Measurements from ENCODE around the gene SUMO2.

DNA sequence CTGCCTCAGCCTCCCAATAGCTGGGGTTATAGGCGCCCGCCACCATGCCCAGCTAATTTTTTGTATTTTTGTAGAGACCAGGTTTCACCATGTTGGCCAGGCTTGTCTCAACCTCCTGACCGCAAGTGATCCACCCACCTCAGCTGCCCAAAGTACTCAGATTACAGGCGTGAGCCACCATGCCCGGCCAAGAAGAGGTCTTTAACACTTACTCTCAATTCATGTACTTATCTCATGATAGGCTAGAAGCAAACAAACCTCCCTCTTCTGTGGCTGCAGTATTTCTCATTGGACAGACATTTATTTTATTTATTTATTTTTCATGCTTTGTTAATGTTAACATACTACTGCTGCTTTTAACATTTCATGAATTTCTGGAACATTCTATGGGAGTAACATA lies 44.2 kb downstream of the SUMO2 start:
- TF ChIP-seq, protein P1, sequence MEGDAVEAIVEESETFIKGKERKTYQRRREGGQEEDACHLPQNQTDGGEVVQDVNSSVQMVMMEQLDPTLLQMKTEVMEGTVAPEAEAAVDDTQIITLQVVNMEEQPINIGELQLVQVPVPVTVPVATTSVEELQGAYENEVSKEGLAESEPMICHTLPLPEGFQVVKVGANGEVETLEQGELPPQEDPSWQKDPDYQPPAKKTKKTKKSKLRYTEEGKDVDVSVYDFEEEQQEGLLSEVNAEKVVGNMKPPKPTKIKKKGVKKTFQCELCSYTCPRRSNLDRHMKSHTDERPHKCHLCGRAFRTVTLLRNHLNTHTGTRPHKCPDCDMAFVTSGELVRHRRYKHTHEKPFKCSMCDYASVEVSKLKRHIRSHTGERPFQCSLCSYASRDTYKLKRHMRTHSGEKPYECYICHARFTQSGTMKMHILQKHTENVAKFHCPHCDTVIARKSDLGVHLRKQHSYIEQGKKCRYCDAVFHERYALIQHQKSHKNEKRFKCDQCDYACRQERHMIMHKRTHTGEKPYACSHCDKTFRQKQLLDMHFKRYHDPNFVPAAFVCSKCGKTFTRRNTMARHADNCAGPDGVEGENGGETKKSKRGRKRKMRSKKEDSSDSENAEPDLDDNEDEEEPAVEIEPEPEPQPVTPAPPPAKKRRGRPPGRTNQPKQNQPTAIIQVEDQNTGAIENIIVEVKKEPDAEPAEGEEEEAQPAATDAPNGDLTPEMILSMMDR (IDR thresholded peaks at IDR 0.05): no peak
- TF ChIP-seq, protein P2, sequence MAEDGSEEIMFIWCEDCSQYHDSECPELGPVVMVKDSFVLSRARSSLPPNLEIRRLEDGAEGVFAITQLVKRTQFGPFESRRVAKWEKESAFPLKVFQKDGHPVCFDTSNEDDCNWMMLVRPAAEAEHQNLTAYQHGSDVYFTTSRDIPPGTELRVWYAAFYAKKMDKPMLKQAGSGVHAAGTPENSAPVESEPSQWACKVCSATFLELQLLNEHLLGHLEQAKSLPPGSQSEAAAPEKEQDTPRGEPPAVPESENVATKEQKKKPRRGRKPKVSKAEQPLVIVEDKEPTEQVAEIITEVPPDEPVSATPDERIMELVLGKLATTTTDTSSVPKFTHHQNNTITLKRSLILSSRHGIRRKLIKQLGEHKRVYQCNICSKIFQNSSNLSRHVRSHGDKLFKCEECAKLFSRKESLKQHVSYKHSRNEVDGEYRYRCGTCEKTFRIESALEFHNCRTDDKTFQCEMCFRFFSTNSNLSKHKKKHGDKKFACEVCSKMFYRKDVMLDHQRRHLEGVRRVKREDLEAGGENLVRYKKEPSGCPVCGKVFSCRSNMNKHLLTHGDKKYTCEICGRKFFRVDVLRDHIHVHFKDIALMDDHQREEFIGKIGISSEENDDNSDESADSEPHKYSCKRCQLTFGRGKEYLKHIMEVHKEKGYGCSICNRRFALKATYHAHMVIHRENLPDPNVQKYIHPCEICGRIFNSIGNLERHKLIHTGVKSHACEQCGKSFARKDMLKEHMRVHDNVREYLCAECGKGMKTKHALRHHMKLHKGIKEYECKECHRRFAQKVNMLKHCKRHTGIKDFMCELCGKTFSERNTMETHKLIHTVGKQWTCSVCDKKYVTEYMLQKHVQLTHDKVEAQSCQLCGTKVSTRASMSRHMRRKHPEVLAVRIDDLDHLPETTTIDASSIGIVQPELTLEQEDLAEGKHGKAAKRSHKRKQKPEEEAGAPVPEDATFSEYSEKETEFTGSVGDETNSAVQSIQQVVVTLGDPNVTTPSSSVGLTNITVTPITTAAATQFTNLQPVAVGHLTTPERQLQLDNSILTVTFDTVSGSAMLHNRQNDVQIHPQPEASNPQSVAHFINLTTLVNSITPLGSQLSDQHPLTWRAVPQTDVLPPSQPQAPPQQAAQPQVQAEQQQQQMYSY (CRISPR knock-in tag; IDR thresholded peaks at IDR 0.05): no peak
- TF ChIP-seq, protein P3, sequence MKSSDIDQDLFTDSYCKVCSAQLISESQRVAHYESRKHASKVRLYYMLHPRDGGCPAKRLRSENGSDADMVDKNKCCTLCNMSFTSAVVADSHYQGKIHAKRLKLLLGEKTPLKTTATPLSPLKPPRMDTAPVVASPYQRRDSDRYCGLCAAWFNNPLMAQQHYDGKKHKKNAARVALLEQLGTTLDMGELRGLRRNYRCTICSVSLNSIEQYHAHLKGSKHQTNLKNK (CRISPR knock-in tag; IDR thresholded peaks at IDR 0.05): no peak
